ENCODE results near the gene MAS1L. TPM values are rescaled to one million over a fixed set of nuclear protein-coding genes. Genes with fewer than 3 reads are reported as not detected.

Gene MAS1L
- total RNA-seq, 4 donors from 2014 or later, result 0.42 TPM; not detected in 3

DNA sequence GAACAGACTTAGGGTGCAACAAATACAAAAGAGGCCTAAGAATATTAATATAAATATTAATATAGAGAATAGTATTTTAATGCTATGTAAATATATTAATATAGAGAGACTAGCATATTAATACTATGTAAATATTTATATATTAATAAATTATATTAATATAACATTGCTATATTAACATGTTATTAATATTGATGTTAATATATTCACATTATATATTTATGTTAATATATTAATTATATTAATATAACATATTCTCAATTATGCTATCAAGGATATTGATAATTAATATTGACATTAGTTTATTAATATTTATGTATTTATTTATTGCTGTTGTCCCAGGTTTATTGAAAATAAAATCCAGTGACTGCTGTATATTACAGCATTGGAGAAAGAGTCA, 1.1 kb upstream of the MAS1L start:
- no peaks in the 10 kb centered on the region for H3K4me1 ChIP-seq
- TF ChIP-seq POLR2A (IDR thresholded peaks at IDR 0.05) (no peak), EP300 (IDR thresholded peaks at IDR 0.05) (no peak)
- TF ChIP-seq, protein P1, sequence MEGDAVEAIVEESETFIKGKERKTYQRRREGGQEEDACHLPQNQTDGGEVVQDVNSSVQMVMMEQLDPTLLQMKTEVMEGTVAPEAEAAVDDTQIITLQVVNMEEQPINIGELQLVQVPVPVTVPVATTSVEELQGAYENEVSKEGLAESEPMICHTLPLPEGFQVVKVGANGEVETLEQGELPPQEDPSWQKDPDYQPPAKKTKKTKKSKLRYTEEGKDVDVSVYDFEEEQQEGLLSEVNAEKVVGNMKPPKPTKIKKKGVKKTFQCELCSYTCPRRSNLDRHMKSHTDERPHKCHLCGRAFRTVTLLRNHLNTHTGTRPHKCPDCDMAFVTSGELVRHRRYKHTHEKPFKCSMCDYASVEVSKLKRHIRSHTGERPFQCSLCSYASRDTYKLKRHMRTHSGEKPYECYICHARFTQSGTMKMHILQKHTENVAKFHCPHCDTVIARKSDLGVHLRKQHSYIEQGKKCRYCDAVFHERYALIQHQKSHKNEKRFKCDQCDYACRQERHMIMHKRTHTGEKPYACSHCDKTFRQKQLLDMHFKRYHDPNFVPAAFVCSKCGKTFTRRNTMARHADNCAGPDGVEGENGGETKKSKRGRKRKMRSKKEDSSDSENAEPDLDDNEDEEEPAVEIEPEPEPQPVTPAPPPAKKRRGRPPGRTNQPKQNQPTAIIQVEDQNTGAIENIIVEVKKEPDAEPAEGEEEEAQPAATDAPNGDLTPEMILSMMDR (IDR thresholded peaks at IDR 0.05), result no peak
- no peak overlapping the region for H3K4me3 ChIP-seq
- H3K27me3 ChIP-seq, result no peaks in the 10 kb centered on the region
- no peak for DNase-seq (ENCODE audit: low spot score in 2 of 2)
- no peak overlapping the region for H3K27ac ChIP-seq
- H3K9me3 ChIP-seq, result no peaks in the 10 kb centered on the region
- no peaks in the 10 kb centered on the region for H3K36me3 ChIP-seq

DNA sequence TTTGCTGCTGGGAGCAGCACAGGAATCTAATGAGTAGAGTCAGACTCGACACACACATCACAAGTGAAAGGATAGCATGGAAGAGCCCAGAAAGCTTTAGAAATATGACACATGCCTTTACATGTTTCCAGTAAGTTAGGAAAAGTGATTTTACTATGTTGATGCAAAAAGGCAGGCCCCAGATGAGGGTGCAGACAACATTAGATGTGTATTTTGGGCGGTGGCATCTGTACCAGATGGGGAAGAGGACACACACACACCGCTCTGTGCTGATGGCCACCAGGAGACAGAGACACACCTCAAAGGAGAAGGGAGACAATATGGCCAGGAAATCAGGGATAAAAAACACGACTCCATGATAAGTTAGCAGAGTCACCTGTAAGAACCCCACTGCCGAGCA, 625 bp downstream of the MAS1L start:
- Histone ChIP-seq H3K4me3 (no peak overlapping the region), H3K36me3 (no peaks in the 10 kb centered on the region), H3K27ac (no peak overlapping the region), H3K27me3 (no peaks in the 10 kb centered on the region), H3K4me1 (no peaks in the 10 kb centered on the region), H3K9me3 (peaks cover 0 to 5% (median 0%) of the 10 kb centered on the region in 4 donors)
- TF ChIP-seq, protein P1 (IDR thresholded peaks at IDR 0.05), result no peak
- TF ChIP-seq EP300 (IDR thresholded peaks at IDR 0.05), result no peak
- no peak for TF ChIP-seq POLR2A (IDR thresholded peaks at IDR 0.05)
- WGBS, 2 donors, result 79 to 85% methylated on average over 5 of the region's 5 CpGs
- DNase-seq (ENCODE audit: low spot score in 2 of 2), result no peak

DNA sequence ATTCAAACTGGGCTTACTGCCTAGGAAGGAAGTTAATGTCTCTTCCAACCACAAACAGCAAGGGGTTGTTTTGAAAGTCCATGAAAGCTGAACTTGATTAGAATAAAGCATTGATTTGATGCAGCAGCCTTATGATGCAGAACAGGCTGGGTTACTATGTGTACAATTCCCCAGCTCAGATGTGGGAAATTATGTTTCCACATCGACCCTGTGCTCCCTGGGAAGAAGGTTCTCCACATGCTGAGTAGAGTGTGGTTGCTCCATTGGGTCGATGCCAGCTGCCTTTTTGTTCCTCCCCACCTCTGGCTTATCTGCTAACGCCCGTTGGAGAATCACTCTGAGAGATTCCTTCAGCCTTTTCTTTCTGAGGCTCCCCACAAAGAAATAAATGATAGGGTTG, 1.2 kb downstream of the MAS1L start:
- TF ChIP-seq, protein P1 (IDR thresholded peaks at IDR 0.05), result no peak
- no peak for TF ChIP-seq POLR2A (IDR thresholded peaks at IDR 0.05)
- no peak for TF ChIP-seq EP300 (IDR thresholded peaks at IDR 0.05)
- no peak overlapping the region for H3K4me3 ChIP-seq
- WGBS, 2 donors, result 71 to 73% methylated on average over 4 of the region's 4 CpGs
- DNase-seq (ENCODE audit: low spot score in 2 of 2), result no peak
- H3K27me3 ChIP-seq, result no peaks in the 10 kb centered on the region
- peaks cover 0 to 7% (median 0%) of the 10 kb centered on the region in 4 donors for H3K9me3 ChIP-seq
- no peaks in the 10 kb centered on the region for H3K4me1 ChIP-seq
- no peak overlapping the region for H3K27ac ChIP-seq
- no peaks in the 10 kb centered on the region for H3K36me3 ChIP-seq

DNA sequence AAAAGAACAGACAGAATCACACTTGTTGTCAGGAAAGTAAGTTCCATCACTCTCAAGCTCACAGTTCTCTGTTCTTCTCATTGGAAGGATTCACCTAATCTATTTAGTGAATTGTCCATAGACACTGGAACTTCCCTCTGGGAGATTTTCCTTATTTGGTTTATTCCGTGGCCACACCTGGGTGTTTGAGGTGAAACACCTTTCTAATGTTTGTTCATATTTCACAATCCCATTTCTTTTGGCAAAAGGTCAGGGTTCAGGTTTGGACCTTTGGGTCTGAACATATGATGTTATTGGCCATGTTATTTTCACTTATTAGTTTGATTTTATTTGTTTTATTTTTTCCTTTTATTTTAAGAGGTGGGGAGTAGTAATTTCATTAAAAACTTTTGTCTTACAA, 4.0 kb downstream of the MAS1L start:
- no peak for DNase-seq (ENCODE audit: low spot score in 2 of 2)
- Histone ChIP-seq H3K4me3 (no peak overlapping the region), H3K9me3 (peaks cover 0 to 7% (median 0%) of the 10 kb centered on the region in 4 donors), H3K36me3 (no peaks in the 10 kb centered on the region), H3K4me1 (no peaks in the 10 kb centered on the region), H3K27ac (no peak overlapping the region), H3K27me3 (no peaks in the 10 kb centered on the region)
- no peak for TF ChIP-seq EP300 (IDR thresholded peaks at IDR 0.05)
- no peak for TF ChIP-seq POLR2A (IDR thresholded peaks at IDR 0.05)
- TF ChIP-seq, protein P1 (IDR thresholded peaks at IDR 0.05), result no peak
- WGBS, 2 donors, result 77 to 86% methylated on average over 1 of the region's 1 CpG

DNA sequence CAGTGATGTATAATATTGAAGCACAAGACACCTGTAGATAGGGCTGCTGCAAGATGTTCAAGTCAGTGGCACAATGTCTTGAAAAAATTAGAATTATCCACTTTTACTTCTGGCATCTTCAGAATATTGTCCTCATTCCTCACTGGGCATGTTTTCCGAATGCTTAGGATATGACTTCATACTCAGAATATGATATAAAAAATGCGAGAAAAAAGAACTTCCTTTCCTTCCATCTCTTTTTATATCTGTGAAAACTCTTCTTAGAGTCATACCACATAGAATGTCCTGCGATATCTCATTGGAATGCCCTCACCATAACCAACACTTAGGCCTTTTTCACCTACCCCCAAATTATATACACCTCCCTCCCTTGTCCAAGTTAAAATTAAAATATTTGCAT, 4.6 kb downstream of the MAS1L start:
- H3K4me3 ChIP-seq, result no peak overlapping the region
- H3K9me3 ChIP-seq, result peaks cover 0 to 7% (median 0%) of the 10 kb centered on the region in 4 donors
- no peak overlapping the region for H3K27ac ChIP-seq
- no peaks in the 10 kb centered on the region for H3K36me3 ChIP-seq
- H3K27me3 ChIP-seq, result no peaks in the 10 kb centered on the region
- no peak for TF ChIP-seq EP300 (IDR thresholded peaks at IDR 0.05)
- no peak for TF ChIP-seq POLR2A (IDR thresholded peaks at IDR 0.05)
- TF ChIP-seq, protein P1 (IDR thresholded peaks at IDR 0.05), result no peak
- no peaks in the 10 kb centered on the region for H3K4me1 ChIP-seq
- WGBS, 2 donors, result 56 to 65% methylated on average over 3 of the region's 3 CpGs
- no peak for DNase-seq (ENCODE audit: low spot score in 2 of 2)

Measured in tibial nerve (tissue), 4 donors.